HG03139 (cell line): ENCODE data around the gene DOCK3.
"Not testable (repeated sequence)": the region's sequence is repeated elsewhere in the genome, so short reads cannot be mapped to it uniquely, and the experiment has no call there.

Experiments
- ATAC-seq: cut with Tn5 transposase; IDR thresholded peaks from one replicate; pipeline ENCODE4 v1.9.1; 2021; ENCODE audit not compliant: unreplicated experiment

Gene DOCK3

GRCh38 chr3:50649451-50649931, 25.2 kb upstream of the DOCK3 start:
- ATAC-seq = no peak

- no peak for ATAC-seq
These were observed 24.7 kb upstream of the DOCK3 start for GRCh38 chr3:50650018-50650417.

GRCh38 chr3:50651445-50651844, 23.3 kb upstream of the DOCK3 start:
- no peak for ATAC-seq

GRCh38 chr3:50651920-50652529, 22.7 kb upstream of the DOCK3 start:
- ATAC-seq = no peak

GRCh38 chr3:50652709-50653108, 22.0 kb upstream of the DOCK3 start:
- ATAC-seq = no peak

GRCh38 chr3:50653937-50654595, 20.7 kb upstream of the DOCK3 start:
- ATAC-seq = no peak

- no peak for ATAC-seq
These were observed 19.5 kb upstream of the DOCK3 start for GRCh38 chr3:50655009-50655830.

- no peak for ATAC-seq
These were observed 18.1 kb upstream of the DOCK3 start for GRCh38 chr3:50656417-50657195.

GRCh38 chr3:50657407-50657806, 17.3 kb upstream of the DOCK3 start:
- no peak for ATAC-seq

- ATAC-seq = no peak
These were observed 16.9 kb upstream of the DOCK3 start for GRCh38 chr3:50657816-50658215.

- ATAC-seq = no peak
These were observed 16.3 kb upstream of the DOCK3 start for GRCh38 chr3:50658416-50658815.

GRCh38 chr3:50658831-50659230, 15.9 kb upstream of the DOCK3 start:
- ATAC-seq = no peak

- no peak for ATAC-seq
These were observed 14.3 kb upstream of the DOCK3 start for GRCh38 chr3:50660386-50660785.

- ATAC-seq = no peak
These were observed 13.3 kb upstream of the DOCK3 start for GRCh38 chr3:50661321-50661837.

- no peak for ATAC-seq
These were observed 12.3 kb upstream of the DOCK3 start for GRCh38 chr3:50662408-50662807.

GRCh38 chr3:50665081-50665840, 9.5 kb upstream of the DOCK3 start:
- no peak for ATAC-seq

GRCh38 chr3:50665841-50666115, 8.9 kb upstream of the DOCK3 start:
- ATAC-seq = not testable (repeated sequence)

- no peak for ATAC-seq
These were observed 7.9 kb upstream of the DOCK3 start for GRCh38 chr3:50666837-50667236.

- ATAC-seq = no peak
These were observed 3.4 kb upstream of the DOCK3 start for GRCh38 chr3:50671331-50671730.

- ATAC-seq = no peak
These were observed 2.1 kb upstream of the DOCK3 start for GRCh38 chr3:50672656-50673055.
